GM12878 (cell line): ENCODE data around the gene ITIH6.

Source experiments
- EGR1 ChIP-seq, 2 experiments: IDR thresholded peaks; 1 replicate in 1 of 2; 2 replicates in 1 of 2; pipeline ENCODE4 v1.6.1; 2011 to 2012; ENCODE audit warnings: low read depth in 2 of 2, low read length in 2 of 2, borderline replicate concordance in 1 of 2, mild to moderate bottlenecking in 1 of 2, moderate library complexity in 1 of 2
- GABPA ChIP-seq: IDR thresholded peaks from 2 replicates; pipeline ENCODE4 v1.6.1; 2014; ENCODE audit warnings: antibody characterized with exemption, low read depth, mild to moderate bottlenecking, inconsistent platforms
- KAT2A ChIP-seq: conservative IDR thresholded peaks from 2 replicates; pipeline ENCODE4 v1.6.1; 2011; ENCODE audit warnings: low read depth, low read length; ENCODE audit not compliant: control insufficient read depth
- MEF2A ChIP-seq: IDR thresholded peaks from 2 replicates; pipeline ENCODE4 v1.6.1; 2011; ENCODE audit warnings: low read depth, mild to moderate bottlenecking, low read length, moderate library complexity; ENCODE audit not compliant: insufficient read depth
- MYC ChIP-seq: IDR thresholded peaks from 2 replicates; pipeline ENCODE4 v1.6.1; 2011; ENCODE audit warnings: mild to moderate bottlenecking, low read length, moderate library complexity, inconsistent platforms; ENCODE audit not compliant: insufficient read depth, insufficient replicate concordance, insufficient read length, severe bottlenecking
- NFYA ChIP-seq: IDR thresholded peaks from 2 replicates; pipeline ENCODE4 v1.6.1; 2011; ENCODE audit warnings: low read depth, mild to moderate bottlenecking, low read length, improper control_type of control experiment, borderline replicate concordance
- NRF1 ChIP-seq: conservative IDR thresholded peaks from 2 replicates; pipeline ENCODE4 v1.6.1; 2011; ENCODE audit warnings: mild to moderate bottlenecking, low read depth, low read length, improper control_type of control experiment
- SIN3A ChIP-seq: IDR thresholded peaks from 2 replicates; pipeline ENCODE4 v1.6.1; 2012; ENCODE audit warnings: low read depth, low read length, improper control_type of control experiment
- TF ChIP-seq, protein P1 (sequence below), 3 experiments: IDR thresholded peaks in 2 of 3; conservative IDR thresholded peaks in 1 of 3; 2 replicates each; pipeline ENCODE4 v1.5.1; 2011; ENCODE audit warnings: low read depth in 3 of 3, low read length in 3 of 3, mild to moderate bottlenecking in 3 of 3, control low read depth in 2 of 3, moderate library complexity in 2 of 3, inconsistent platforms in 1 of 3, mixed read lengths in 1 of 3; ENCODE audit not compliant: control insufficient read depth in 2 of 3, insufficient read depth in 1 of 3; ENCODE audit errors: extremely low read depth in 1 of 3

DNA sequence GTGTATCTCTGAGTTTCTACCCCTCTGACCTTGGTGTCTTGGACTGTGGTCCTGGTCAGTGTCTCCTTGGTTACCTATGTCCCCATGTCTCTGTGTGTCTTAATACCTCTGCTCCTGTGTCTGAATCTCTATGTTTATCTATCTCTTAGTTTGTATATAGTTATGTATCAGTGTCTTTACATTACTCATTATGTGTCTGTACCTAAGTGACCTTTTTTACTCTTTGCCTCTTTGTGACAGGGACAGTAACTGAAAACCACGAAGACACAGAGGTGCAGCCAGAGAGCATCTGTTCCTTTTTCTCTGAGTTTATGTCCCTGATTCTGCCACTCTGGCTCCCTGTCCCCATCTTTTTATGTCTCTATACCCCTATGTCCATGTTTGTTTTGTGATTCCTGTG lies 49.4 kb downstream of the ITIH6 start:
- TF ChIP-seq, protein P1, sequence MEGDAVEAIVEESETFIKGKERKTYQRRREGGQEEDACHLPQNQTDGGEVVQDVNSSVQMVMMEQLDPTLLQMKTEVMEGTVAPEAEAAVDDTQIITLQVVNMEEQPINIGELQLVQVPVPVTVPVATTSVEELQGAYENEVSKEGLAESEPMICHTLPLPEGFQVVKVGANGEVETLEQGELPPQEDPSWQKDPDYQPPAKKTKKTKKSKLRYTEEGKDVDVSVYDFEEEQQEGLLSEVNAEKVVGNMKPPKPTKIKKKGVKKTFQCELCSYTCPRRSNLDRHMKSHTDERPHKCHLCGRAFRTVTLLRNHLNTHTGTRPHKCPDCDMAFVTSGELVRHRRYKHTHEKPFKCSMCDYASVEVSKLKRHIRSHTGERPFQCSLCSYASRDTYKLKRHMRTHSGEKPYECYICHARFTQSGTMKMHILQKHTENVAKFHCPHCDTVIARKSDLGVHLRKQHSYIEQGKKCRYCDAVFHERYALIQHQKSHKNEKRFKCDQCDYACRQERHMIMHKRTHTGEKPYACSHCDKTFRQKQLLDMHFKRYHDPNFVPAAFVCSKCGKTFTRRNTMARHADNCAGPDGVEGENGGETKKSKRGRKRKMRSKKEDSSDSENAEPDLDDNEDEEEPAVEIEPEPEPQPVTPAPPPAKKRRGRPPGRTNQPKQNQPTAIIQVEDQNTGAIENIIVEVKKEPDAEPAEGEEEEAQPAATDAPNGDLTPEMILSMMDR (IDR thresholded peaks at IDR 0.05 in 2 of 3, conservative IDR thresholded peaks at IDR 0.05 in 1 of 3; ENCODE audit: control insufficient read depth in 2 of 3, extremely low read depth in 1 of 3, insufficient read depth in 1 of 3, low read depth in 3 of 3, low read length in 3 of 3) = no peak
- TF ChIP-seq GABPA (no peak), MYC (no peak), NRF1 (no peak), KAT2A (no peak), NFYA (no peak), MEF2A (no peak), EGR1 (IDR thresholded peaks at IDR 0.05; ENCODE audit: borderline replicate concordance in 1 of 2, low read depth in 2 of 2, low read length in 2 of 2) (no peak), SIN3A (no peak)
